SK-N-SH treated with all-trans-retinoic acid at 6 μM for 48 hours (cell line): ENCODE measurements around the gene CACNA1B.

Source experiments
- ATAC-seq: fragments of 200-7000 bp; cut with Tn5 transposase; 3 replicates; pipeline ENCODE4 v1.9.1; 2020; ENCODE audit warnings: mild to moderate bottlenecking, moderate library complexity
- ARNTL ChIP-seq: fragments of 450-650 bp; formaldehyde crosslinking; IDR thresholded peaks from 2 replicates; pipeline ENCODE4 v1.5.0; 2020; ENCODE audit warnings: low read depth, mild to moderate bottlenecking, moderate library complexity, borderline replicate concordance
- BACH2 ChIP-seq: fragments of 250-450 bp; sonication (Bioruptor Pico); IDR thresholded peaks from 2 replicates; pipeline ENCODE4 v1.9.0; 2021; ENCODE audit warnings: mild to moderate bottlenecking, borderline replicate concordance
- ESRRG ChIP-seq: fragments of 250-450 bp; sonication (Bioruptor Pico); IDR thresholded peaks from 2 replicates; pipeline ENCODE4 v1.6.1; 2021; ENCODE audit warnings: mild to moderate bottlenecking
- GLIS3 ChIP-seq: fragments of 250-450 bp; sonication (Bioruptor Pico); IDR thresholded peaks from 2 replicates; pipeline ENCODE4 v1.5.0; 2020; ENCODE audit warnings: mild to moderate bottlenecking, moderate library complexity
- ISL1 ChIP-seq: fragments of 250-450 bp; sonication (Bioruptor Pico); IDR thresholded peaks from 2 replicates; pipeline ENCODE4 v2.1.2; 2022; ENCODE audit warnings: mild to moderate bottlenecking, moderate library complexity
- OSR1 ChIP-seq: fragments of 250-450 bp; sonication (Bioruptor Pico); IDR thresholded peaks from 2 replicates; pipeline ENCODE4 v1.8.0; 2022; ENCODE audit warnings: moderate library complexity, mild to moderate bottlenecking, inconsistent platforms
- RARB ChIP-seq: fragments of 250-450 bp; sonication (Bioruptor Pico); IDR thresholded peaks from 2 replicates; pipeline ENCODE4 v1.8.0; 2021; ENCODE audit warnings: mild to moderate bottlenecking, moderate library complexity
- TOX ChIP-seq: fragments of 250-450 bp; sonication (Bioruptor Pico); IDR thresholded peaks from 2 replicates; pipeline ENCODE4 v1.8.0; 2021; ENCODE audit warnings: mild to moderate bottlenecking, moderate library complexity, borderline replicate concordance
- ZC3H10 ChIP-seq: fragments of 250-450 bp; sonication (Bioruptor Pico); IDR thresholded peaks from 2 replicates; pipeline ENCODE4 v1.5.1; 2021; ENCODE audit warnings: mild to moderate bottlenecking, moderate library complexity
- ZFP30 ChIP-seq: fragments of 450-650 bp; formaldehyde crosslinking; IDR thresholded peaks from 2 replicates; pipeline ENCODE4 v1.5.0; 2022; ENCODE audit warnings: mild to moderate bottlenecking, moderate library complexity
- ZNF70 ChIP-seq: fragments of 450-650 bp; formaldehyde crosslinking; IDR thresholded peaks from 2 replicates; pipeline ENCODE4 v1.5.0; 2020; ENCODE audit warnings: mild to moderate bottlenecking, moderate library complexity
- ZNF8 ChIP-seq: fragments of 450-650 bp; formaldehyde crosslinking; IDR thresholded peaks from 2 replicates; pipeline ENCODE4 v1.5.0; 2020; ENCODE audit warnings: mild to moderate bottlenecking, moderate library complexity
- TF ChIP-seq, protein P1 (sequence below): fragments of 250-450 bp; sonication (Bioruptor Pico); IDR thresholded peaks from 2 replicates; pipeline ENCODE4 v1.8.0; 2020; ENCODE audit warnings: mild to moderate bottlenecking, moderate library complexity, borderline replicate concordance
- TF ChIP-seq, protein P2 (sequence below): fragments of 250-450 bp; sonication (Bioruptor Pico); IDR thresholded peaks from 2 replicates; pipeline ENCODE4 v1.5.0; 2020; ENCODE audit warnings: mild to moderate bottlenecking, moderate library complexity
- TF ChIP-seq, protein P3 (sequence below): fragments of 250-450 bp; sonication (Bioruptor Pico); IDR thresholded peaks from 2 replicates; pipeline ENCODE4 v1.5.1; 2020; ENCODE audit warnings: low read depth, mild to moderate bottlenecking, moderate library complexity
- TF ChIP-seq, protein P4 (sequence below): fragments of 250-450 bp; sonication (Bioruptor Pico); IDR thresholded peaks from 2 replicates; pipeline ENCODE4 v1.5.1; 2021; ENCODE audit warnings: mild to moderate bottlenecking, moderate library complexity

CACNA1B gene

DNA sequence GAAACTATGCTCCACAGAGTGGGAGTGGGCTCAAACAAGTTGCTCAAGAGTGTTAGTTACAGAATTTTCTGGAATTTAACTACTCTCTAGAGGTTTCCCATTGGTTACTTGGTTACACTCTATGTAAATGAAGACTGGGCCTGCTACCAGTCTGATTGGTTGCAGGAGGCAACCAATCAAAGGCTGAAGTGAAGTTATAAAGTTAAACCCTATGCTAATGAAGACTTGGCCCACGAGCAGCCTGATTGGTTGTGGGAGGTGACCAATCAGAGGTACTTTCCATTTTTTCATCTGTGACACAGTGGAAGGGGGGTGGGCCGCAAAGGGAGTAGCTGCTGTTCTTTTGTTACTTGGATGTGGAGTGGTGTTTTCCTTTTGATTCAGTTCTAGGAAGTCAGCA, 69.4 kb downstream of the CACNA1B start:
- TF ChIP-seq OSR1 (CRISPR knock-in tag), result no peak
- TF ChIP-seq ZNF70 (CRISPR knock-in tag), result no peak
- no peak for TF ChIP-seq GLIS3 (CRISPR knock-in tag)
- no peak for TF ChIP-seq TOX
- TF ChIP-seq ISL1 (CRISPR knock-in tag), result no peak
- no peak for TF ChIP-seq ARNTL (CRISPR knock-in tag)
- TF ChIP-seq ESRRG, result no peak
- TF ChIP-seq, protein P1, sequence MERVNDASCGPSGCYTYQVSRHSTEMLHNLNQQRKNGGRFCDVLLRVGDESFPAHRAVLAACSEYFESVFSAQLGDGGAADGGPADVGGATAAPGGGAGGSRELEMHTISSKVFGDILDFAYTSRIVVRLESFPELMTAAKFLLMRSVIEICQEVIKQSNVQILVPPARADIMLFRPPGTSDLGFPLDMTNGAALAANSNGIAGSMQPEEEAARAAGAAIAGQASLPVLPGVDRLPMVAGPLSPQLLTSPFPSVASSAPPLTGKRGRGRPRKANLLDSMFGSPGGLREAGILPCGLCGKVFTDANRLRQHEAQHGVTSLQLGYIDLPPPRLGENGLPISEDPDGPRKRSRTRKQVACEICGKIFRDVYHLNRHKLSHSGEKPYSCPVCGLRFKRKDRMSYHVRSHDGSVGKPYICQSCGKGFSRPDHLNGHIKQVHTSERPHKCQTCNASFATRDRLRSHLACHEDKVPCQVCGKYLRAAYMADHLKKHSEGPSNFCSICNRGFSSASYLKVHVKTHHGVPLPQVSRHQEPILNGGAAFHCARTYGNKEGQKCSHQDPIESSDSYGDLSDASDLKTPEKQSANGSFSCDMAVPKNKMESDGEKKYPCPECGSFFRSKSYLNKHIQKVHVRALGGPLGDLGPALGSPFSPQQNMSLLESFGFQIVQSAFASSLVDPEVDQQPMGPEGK, result no peak
- TF ChIP-seq ZFP30 (CRISPR knock-in tag), result no peak
- TF ChIP-seq, protein P2, sequence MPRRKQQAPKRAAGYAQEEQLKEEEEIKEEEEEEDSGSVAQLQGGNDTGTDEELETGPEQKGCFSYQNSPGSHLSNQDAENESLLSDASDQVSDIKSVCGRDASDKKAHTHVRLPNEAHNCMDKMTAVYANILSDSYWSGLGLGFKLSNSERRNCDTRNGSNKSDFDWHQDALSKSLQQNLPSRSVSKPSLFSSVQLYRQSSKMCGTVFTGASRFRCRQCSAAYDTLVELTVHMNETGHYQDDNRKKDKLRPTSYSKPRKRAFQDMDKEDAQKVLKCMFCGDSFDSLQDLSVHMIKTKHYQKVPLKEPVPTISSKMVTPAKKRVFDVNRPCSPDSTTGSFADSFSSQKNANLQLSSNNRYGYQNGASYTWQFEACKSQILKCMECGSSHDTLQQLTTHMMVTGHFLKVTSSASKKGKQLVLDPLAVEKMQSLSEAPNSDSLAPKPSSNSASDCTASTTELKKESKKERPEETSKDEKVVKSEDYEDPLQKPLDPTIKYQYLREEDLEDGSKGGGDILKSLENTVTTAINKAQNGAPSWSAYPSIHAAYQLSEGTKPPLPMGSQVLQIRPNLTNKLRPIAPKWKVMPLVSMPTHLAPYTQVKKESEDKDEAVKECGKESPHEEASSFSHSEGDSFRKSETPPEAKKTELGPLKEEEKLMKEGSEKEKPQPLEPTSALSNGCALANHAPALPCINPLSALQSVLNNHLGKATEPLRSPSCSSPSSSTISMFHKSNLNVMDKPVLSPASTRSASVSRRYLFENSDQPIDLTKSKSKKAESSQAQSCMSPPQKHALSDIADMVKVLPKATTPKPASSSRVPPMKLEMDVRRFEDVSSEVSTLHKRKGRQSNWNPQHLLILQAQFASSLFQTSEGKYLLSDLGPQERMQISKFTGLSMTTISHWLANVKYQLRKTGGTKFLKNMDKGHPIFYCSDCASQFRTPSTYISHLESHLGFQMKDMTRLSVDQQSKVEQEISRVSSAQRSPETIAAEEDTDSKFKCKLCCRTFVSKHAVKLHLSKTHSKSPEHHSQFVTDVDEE (CRISPR knock-in tag), result no peak
- TF ChIP-seq, protein P3, sequence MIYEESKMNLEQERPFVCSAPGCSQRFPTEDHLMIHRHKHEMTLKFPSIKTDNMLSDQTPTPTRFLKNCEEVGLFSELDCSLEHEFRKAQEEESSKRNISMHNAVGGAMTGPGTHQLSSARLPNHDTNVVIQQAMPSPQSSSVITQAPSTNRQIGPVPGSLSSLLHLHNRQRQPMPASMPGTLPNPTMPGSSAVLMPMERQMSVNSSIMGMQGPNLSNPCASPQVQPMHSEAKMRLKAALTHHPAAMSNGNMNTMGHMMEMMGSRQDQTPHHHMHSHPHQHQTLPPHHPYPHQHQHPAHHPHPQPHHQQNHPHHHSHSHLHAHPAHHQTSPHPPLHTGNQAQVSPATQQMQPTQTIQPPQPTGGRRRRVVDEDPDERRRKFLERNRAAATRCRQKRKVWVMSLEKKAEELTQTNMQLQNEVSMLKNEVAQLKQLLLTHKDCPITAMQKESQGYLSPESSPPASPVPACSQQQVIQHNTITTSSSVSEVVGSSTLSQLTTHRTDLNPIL (CRISPR knock-in tag), result no peak
- TF ChIP-seq, all 23 proteins: peak for 0
- no peak for ATAC-seq

DNA sequence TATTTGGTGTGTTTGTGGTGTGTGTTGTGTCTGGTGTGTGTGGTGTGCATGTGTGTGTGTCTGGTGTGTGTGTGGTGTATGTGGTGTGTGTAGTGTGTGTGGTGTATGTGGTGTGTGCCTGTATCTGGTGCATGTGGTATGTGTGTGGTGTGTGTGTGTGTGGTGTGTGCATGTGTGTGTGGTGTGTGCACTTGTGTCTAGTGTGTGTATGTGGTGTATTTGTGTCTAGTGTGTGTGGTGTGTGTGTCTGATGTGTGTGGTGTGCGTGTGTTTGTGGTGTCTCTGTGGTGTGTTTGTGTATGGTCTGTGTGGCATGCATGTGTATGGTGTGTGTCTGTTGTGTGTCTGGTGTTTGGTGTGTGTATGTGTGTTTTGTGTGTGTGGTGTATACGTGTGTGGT, 71.1 kb downstream of the CACNA1B start:
- no peak for TF ChIP-seq RARB (CRISPR knock-in tag)
- TF ChIP-seq ISL1 (CRISPR knock-in tag), result no peak
- no peak for TF ChIP-seq ZC3H10
- TF ChIP-seq ZNF8 (CRISPR knock-in tag), result no peak
- TF ChIP-seq ZNF70 (CRISPR knock-in tag), result no peak
- TF ChIP-seq TOX, result no peak
- TF ChIP-seq, protein P4, sequence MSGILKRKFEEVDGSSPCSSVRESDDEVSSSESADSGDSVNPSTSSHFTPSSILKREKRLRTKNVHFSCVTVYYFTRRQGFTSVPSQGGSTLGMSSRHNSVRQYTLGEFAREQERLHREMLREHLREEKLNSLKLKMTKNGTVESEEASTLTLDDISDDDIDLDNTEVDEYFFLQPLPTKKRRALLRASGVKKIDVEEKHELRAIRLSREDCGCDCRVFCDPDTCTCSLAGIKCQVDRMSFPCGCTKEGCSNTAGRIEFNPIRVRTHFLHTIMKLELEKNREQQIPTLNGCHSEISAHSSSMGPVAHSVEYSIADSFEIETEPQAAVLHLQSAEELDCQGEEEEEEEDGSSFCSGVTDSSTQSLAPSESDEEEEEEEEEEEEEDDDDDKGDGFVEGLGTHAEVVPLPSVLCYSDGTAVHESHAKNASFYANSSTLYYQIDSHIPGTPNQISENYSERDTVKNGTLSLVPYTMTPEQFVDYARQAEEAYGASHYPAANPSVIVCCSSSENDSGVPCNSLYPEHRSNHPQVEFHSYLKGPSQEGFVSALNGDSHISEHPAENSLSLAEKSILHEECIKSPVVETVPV, result no peak
- TF ChIP-seq ZFP30 (CRISPR knock-in tag), result no peak
- TF ChIP-seq ARNTL (CRISPR knock-in tag), result no peak
- TF ChIP-seq, protein P2 (CRISPR knock-in tag), result no peak
- TF ChIP-seq, protein P1, result no peak
- TF ChIP-seq ESRRG, result no peak
- TF ChIP-seq, protein P3 (CRISPR knock-in tag), result no peak
- no peak for TF ChIP-seq BACH2 (CRISPR knock-in tag)
- ATAC-seq, result no peak
